ENCODE measurements around the gene SPATA21.

DNA sequence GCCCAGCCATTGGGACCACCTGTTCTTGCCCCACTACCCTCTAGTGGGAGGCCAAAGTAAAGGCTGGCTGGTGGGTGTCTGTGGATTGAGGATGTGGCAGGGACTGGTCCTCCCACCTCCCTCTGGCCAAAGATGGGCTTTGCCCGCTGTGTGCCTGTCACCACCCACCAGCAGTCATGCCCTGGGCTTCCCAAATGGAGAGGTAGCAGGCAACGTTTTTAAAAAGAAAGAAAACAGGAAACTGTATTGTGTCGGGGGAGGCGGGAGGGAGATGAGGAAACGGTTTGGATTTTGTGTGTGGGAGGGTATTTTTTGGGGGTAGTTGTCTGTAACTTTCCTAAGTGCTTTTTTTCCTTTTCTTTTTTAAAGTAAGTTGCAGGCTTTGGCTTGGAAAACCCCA is 40.1 kb downstream of the SPATA21 start:
- TF ChIP-seq, protein P1, sequence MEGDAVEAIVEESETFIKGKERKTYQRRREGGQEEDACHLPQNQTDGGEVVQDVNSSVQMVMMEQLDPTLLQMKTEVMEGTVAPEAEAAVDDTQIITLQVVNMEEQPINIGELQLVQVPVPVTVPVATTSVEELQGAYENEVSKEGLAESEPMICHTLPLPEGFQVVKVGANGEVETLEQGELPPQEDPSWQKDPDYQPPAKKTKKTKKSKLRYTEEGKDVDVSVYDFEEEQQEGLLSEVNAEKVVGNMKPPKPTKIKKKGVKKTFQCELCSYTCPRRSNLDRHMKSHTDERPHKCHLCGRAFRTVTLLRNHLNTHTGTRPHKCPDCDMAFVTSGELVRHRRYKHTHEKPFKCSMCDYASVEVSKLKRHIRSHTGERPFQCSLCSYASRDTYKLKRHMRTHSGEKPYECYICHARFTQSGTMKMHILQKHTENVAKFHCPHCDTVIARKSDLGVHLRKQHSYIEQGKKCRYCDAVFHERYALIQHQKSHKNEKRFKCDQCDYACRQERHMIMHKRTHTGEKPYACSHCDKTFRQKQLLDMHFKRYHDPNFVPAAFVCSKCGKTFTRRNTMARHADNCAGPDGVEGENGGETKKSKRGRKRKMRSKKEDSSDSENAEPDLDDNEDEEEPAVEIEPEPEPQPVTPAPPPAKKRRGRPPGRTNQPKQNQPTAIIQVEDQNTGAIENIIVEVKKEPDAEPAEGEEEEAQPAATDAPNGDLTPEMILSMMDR (IDR thresholded peaks at IDR 0.05) = no peak
- TF ChIP-seq POLR2A (IDR thresholded peaks at IDR 0.05) = no peak

All from esophagus squamous epithelium (tissue), 4 donors.